ENCODE results near the gene NDUFAF8.

- no peak for TF ChIP-seq CTCF (IDR thresholded peaks at IDR 0.05)
- no peak for TF ChIP-seq EP300 (IDR thresholded peaks at IDR 0.05)
Observed at GRCh38 chr17:81238490-81238814, 666 bp upstream of the NDUFAF8 start.
